Adrenal gland (tissue), 12 donors: ENCODE data around the gene BPIFB2. TPM values are rescaled to one million over a fixed set of nuclear protein-coding genes. Genes with fewer than 3 reads are reported as not detected.

ENCODE experiments used
- DNase-seq, 7 donors: peaks; one replicate each; pipeline ENCODE4 v3.0.0-alpha.2; 2019 to 2020
- H3K27ac ChIP-seq, 5 donors: fragments of 200-600 bp; sonication (generic) in 4 of 5; 1 replicate in 3 of 5; 2 replicates in 2 of 5; pipeline versions ENCODE4 v1.5.1 to v1.8.0; 2016 to 2020; ENCODE audit warnings: mild to moderate bottlenecking in 1 of 5
- H3K27me3 ChIP-seq: fragments of 200-600 bp; 2 replicates; pipeline ENCODE4 v1.8.0; 2021
- H3K36me3 ChIP-seq, 2 donors: fragments of 200-600 bp; replicated peaks in 1 of 2; 1 replicate in 1 of 2; 2 replicates in 1 of 2; pipeline versions ENCODE4 v1.5.1 to v1.8.0; 2018 to 2022
- H3K4me1 ChIP-seq, 2 donors: fragments of 200-600 bp; replicated peaks in 1 of 2; 1 replicate in 1 of 2; 2 replicates in 1 of 2; pipeline versions ENCODE4 v1.5.1 to v1.8.0; 2018 to 2021
- H3K4me3 ChIP-seq, 4 donors: fragments of 200-600 bp; sonication (generic) in 3 of 4; one replicate each; pipeline ENCODE4 v1.5.1; 2016 to 2018
- H3K9me3 ChIP-seq, 3 donors: fragments of 200-600 bp; sonication (generic) in 1 of 3; replicated peaks in 1 of 3; 1 replicate in 2 of 3; 2 replicates in 1 of 3; pipeline versions ENCODE4 v1.5.1 to v1.8.0; 2016 to 2021
- CTCF ChIP-seq, 6 experiments: fragments of 450-650 bp in 4 of 6; fragments of 200-600 bp in 2 of 6; sonication (generic) in 1 of 6; IDR thresholded peaks; 1 replicate in 5 of 6; 2 replicates in 1 of 6; pipeline versions ENCODE4 v1.5.1 to v1.8.0; 2016 to 2021; ENCODE audit warnings: antibody characterized with exemption in 6 of 6, mild to moderate bottlenecking in 2 of 6, moderate library complexity in 1 of 6
- POLR2A ChIP-seq, 2 donors: fragments of 450-650 bp; IDR thresholded peaks; one replicate each; pipeline ENCODE4 v1.6.1; 2017; ENCODE audit warnings: antibody characterized with exemption in 2 of 2, mild to moderate bottlenecking in 2 of 2, moderate library complexity in 1 of 2
- WGBS, 4 donors: extraction: QIAGEN DNeasy Blood & Tissue Kit in 2 of 4; methylation state at CpG; one replicate each; pipeline versions ENCODE4 v1.1.5 to v1.1.7; 2013 to 2017; 5-methylcytosine and 5-hydroxymethylcytosine counted together
- intact Hi-C, 2 donors: fragments of 100-400 bp; cut with DNase I; formaldehyde crosslinking; loops; one replicate each; pipeline versions ENCODE4 v1.14.1 to v1.15.0; 2022 to 2023
- polyA plus RNA-seq, 3 donors: library from polyadenylated mRNA; stranded (reverse); fragments of 200-250 nt in 2 of 3; fragments of 350-450 nt in 1 of 3; fragmentation: Illumina TruSeq in 1 of 3; extraction: RNeasy Lipid Tissue Mini Kit (QIAGEN cat#74804) in 1 of 3; gene quantifications; one replicate each; pipeline ENCODE4 v1.2.3, GENCODE V29; 2013 to 2014
- total RNA-seq, 9 donors: library from RNA; depleted of rRNA in 4 of 9; stranded (reverse); fragments of >200 nt in 4 of 9; fragments of 120-200 nt in 1 of 9; fragmentation: NEBNext Ultra II Directional in 1 of 9; extraction: Animal tissue kit (Norgen Biotek cat#: 25700) in 1 of 9; gene quantifications; one replicate each; pipeline versions ENCODE4 v1.1.0 to v1.2.4, GENCODE V29; 2013 to 2023
- donor health status: healthy with polysubstance abuse.
- donor health status: Bipolar disorder and iron deficiency.
- donor health status: DM: yes; HTN: yes; CAD: no.
- donor health status: DM: no; HTN: no; CAD: no.
- donor health status: DM: no; HTN: no; CAD: no.
- donor health status: DM: yes; HTN: yes; CAD: no.

BPIFB2 gene
- total and polyA plus RNA-seq, 12 donors = 0.15 TPM; not detected in 11

- DNase-seq = no peak
- H3K9me3 ChIP-seq = no peaks in the 10 kb centered on the region
- no peak for TF ChIP-seq CTCF (IDR thresholded peaks at IDR 0.05)
- no peak for TF ChIP-seq POLR2A (IDR thresholded peaks at IDR 0.05)
- H3K4me1 ChIP-seq = no peaks in the 10 kb centered on the region
- H3K36me3 ChIP-seq = no peaks in the 10 kb centered on the region
- H3K4me3 ChIP-seq = no peak overlapping the region
- H3K27ac ChIP-seq = no peak overlapping the region
- H3K27me3 ChIP-seq = peaks cover 3% of the 10 kb centered on the region
- WGBS, 4 donors = 63 to 82% (median 71%) methylated on average over 15 to 19 of the region's 19 CpGs
- intact Hi-C loops = no loop called here
Observed at GRCh38 chr20:33070111-33071053, 62.9 kb downstream of the BPIFB2 start.

GRCh38 chr20:33071198-33071597, 63.7 kb downstream of the BPIFB2 start:
- 68 to 86% (median 76%) methylated on average over 5 of the region's 5 CpGs for WGBS, 4 donors
- Histone ChIP-seq H3K4me1 (no peaks in the 10 kb centered on the region), H3K4me3 (no peak overlapping the region), H3K27ac (no peak overlapping the region), H3K27me3 (peaks cover 3% of the 10 kb centered on the region), H3K9me3 (no peaks in the 10 kb centered on the region), H3K36me3 (no peaks in the 10 kb centered on the region)
- intact Hi-C loops = no loop called here
- DNase-seq = no peak
- TF ChIP-seq POLR2A (IDR thresholded peaks at IDR 0.05) (no peak), CTCF (IDR thresholded peaks at IDR 0.05) (no peak)

GRCh38 chr20:33072362-33072761, 64.9 kb downstream of the BPIFB2 start:
- TF ChIP-seq CTCF (IDR thresholded peaks at IDR 0.05) (no peak), POLR2A (IDR thresholded peaks at IDR 0.05) (no peak)
- H3K27ac ChIP-seq = no peak overlapping the region
- no peak for DNase-seq
- no peaks in the 10 kb centered on the region for H3K9me3 ChIP-seq
- no peaks in the 10 kb centered on the region for H3K4me1 ChIP-seq
- 76 to 93% (median 81%) methylated on average over 4 of the region's 4 CpGs for WGBS, 4 donors
- H3K27me3 ChIP-seq = peaks cover 3% of the 10 kb centered on the region
- intact Hi-C loops = no loop called here
- no peak overlapping the region for H3K4me3 ChIP-seq
- no peaks in the 10 kb centered on the region for H3K36me3 ChIP-seq

GRCh38 chr20:33072813-33073212, 65.3 kb downstream of the BPIFB2 start:
- no peaks in the 10 kb centered on the region for H3K9me3 ChIP-seq
- no peak overlapping the region for H3K27ac ChIP-seq
- H3K4me1 ChIP-seq = no peaks in the 10 kb centered on the region
- intact Hi-C loops = no loop called here
- DNase-seq = no peak
- H3K4me3 ChIP-seq = no peak overlapping the region
- H3K36me3 ChIP-seq = no peaks in the 10 kb centered on the region
- TF ChIP-seq POLR2A (IDR thresholded peaks at IDR 0.05) (no peak), CTCF (IDR thresholded peaks at IDR 0.05) (no peak)
- WGBS, 4 donors = 65 to 77% (median 73%) methylated on average over 2 of the region's 2 CpGs
- H3K27me3 ChIP-seq = peaks cover 6% of the 10 kb centered on the region

Other genes starting within 250 kb of the BPIFB2 start
- 1 to 10 TPM in 4 of 9 donors, under 1 TPM in 4, not detected in 1; 0.12 to 1.8 (median 0.94) TPM for gene DNMT3B, start 245.3 kb upstream of the BPIFB2 start, total RNA-seq
- gene DNMT3B, start 245.3 kb upstream of the BPIFB2 start, polyA plus RNA-seq = 1 to 10 TPM in 1 of 3 donors, under 1 TPM in 2; 0.44 to 2.0 (median 0.81) TPM
- 10 to 100 TPM; 47.5 to 92.0 (median 61.1) TPM for gene MAPRE1, start 187.8 kb upstream of the BPIFB2 start, total RNA-seq
- 10 to 100 TPM; 22.3 to 97.3 (median 22.4) TPM for gene MAPRE1, start 187.8 kb upstream of the BPIFB2 start, polyA plus RNA-seq
- gene EFCAB8, start 148.8 kb upstream of the BPIFB2 start, total RNA-seq = under 1 TPM in 2 of 9 donors, not detected in 7; 0.06 to 0.07 TPM
- gene EFCAB8, start 148.8 kb upstream of the BPIFB2 start, polyA plus RNA-seq = under 1 TPM in 2 of 3 donors, not detected in 1; 0.03 to 0.40 TPM
- gene SUN5, start 3.3 kb upstream of the BPIFB2 start, total RNA-seq = not detected
- gene SUN5, start 3.3 kb upstream of the BPIFB2 start, polyA plus RNA-seq = not detected
- gene BPIFB6, start 23.9 kb downstream of the BPIFB2 start, total RNA-seq = not detected
- gene BPIFB6, start 23.9 kb downstream of the BPIFB2 start, polyA plus RNA-seq = not detected
- gene BPIFB3, start 46.2 kb downstream of the BPIFB2 start, total RNA-seq = not detected
- not detected for gene BPIFB3, start 46.2 kb downstream of the BPIFB2 start, polyA plus RNA-seq
- not detected for gene BPIFB4, start 71.9 kb downstream of the BPIFB2 start, total RNA-seq
- gene BPIFB4, start 71.9 kb downstream of the BPIFB2 start, polyA plus RNA-seq = under 1 TPM in 1 of 3 donors, not detected in 2; 0.07 TPM
- not detected for gene BPIFA2, start 160.5 kb downstream of the BPIFB2 start, total RNA-seq
- not detected for gene BPIFA2, start 160.5 kb downstream of the BPIFB2 start, polyA plus RNA-seq
- not detected for gene BPIFA3, start 209.6 kb downstream of the BPIFB2 start, total RNA-seq
- not detected for gene BPIFA3, start 209.6 kb downstream of the BPIFB2 start, polyA plus RNA-seq
- gene BPIFA1, start 228.3 kb downstream of the BPIFB2 start, total RNA-seq = not detected
- not detected for gene BPIFA1, start 228.3 kb downstream of the BPIFB2 start, polyA plus RNA-seq